ENCODE results near the gene PPARA. TPM values are rescaled to one million over a fixed set of nuclear protein-coding genes. Genes with fewer than 3 reads are reported as not detected.

The PPARA gene
- total and polyA plus RNA-seq, 2 of the 4 experiments (the other 2 are of a cell fraction) = 3.1 to 7.0 TPM

DNA sequence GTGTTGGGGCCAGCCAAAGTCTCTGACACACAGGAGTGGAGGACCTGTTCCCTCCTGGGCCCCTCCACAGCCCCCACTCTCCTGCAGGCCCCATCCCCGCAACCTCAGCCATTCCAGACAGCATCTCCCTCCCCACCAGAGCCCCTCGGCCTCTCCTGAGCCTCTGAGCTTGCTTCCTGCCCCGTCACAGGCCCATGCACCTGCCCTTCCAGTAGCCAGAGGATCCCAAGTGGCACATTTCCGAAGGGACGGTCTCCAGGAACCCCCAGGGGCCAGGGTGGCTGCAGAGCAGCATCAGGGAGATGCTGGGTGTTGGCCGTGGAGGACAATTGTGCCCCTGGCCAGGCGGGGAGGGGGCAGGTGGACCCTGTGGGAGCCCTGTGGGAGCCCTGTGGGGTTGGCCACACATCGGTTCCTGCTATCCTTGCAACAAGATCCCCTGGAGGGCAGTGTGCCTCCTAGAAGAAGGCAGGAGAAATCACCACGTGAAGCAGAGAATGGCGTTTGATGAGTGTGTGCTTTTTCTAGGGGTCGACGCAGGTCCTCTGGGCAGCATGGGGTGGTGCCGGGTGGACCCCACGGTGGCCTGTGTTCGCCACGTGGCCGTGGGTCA lies 45.3 kb upstream of the PPARA start:
- no peak overlapping the region for H3K9ac ChIP-seq (ENCODE audit: low read depth, low read length)
- H2AK9ac ChIP-seq (replicated peaks; ENCODE audit: low read depth, low read length, poor library complexity) = peak overlapping the region; percentile 55
- WGBS, 2 experiments (ENCODE audit: extremely low coverage in 2 of 2, insufficient read length in 1 of 2) = 90% methylated on average over 4 of the region's 17 CpGs; no CpG with 5 or more reads in 1 of the 2 experiments
- no peaks in the 10 kb centered on the region for H3K9me3 ChIP-seq (ENCODE audit: control insufficient read depth, insufficient read depth, low read length)
- H2AFZ ChIP-seq (replicated peaks; ENCODE audit: low read length, poor library complexity) = no peak overlapping the region
- no peak overlapping the region for H3K4me3 ChIP-seq (ENCODE audit: insufficient read depth, low read depth, low read length)
- H2BK120ac ChIP-seq (ENCODE audit: low read depth, low read length) = no peak overlapping the region
- no peak overlapping the region for H2BK15ac ChIP-seq (ENCODE audit: low read depth, low read length)
- dilution Hi-C loops (cut with HindIII; ENCODE audit: low sequenced_read_pairs, unreplicated experiment) (no loop called here), in situ Hi-C loops (cut with MboI; ENCODE audit: low sequenced_read_pairs) (no loop called here), intact Hi-C loops (cut with micrococcal nuclease) (no loop called here)
- H4K91ac ChIP-seq (ENCODE audit: insufficient read depth, low read depth, low read length) = no peak overlapping the region
- no peak overlapping the region for H3K27ac ChIP-seq (ENCODE audit: insufficient read depth, low read length)
- H4K5ac ChIP-seq (ENCODE audit: low read depth, low read length) = no peak overlapping the region
- ChIA-PET POLR2A (ENCODE audit: unreplicated experiment) (no interaction called here), CTCF (no interaction called here)
- no peak overlapping the region for H2BK20ac ChIP-seq (ENCODE audit: low read depth, low read length)
- H3K36me3 ChIP-seq (ENCODE audit: control insufficient read depth, insufficient read depth, low read length) = peaks cover 68% of the 10 kb centered on the region
- peaks cover 31 to 84% of the 10 kb centered on the region in 2 experiments for H3K79me1 ChIP-seq (ENCODE audit: low read depth in 1 of 2, low read length in 2 of 2)
- no peak for DNase-seq
- H3K23ac ChIP-seq (ENCODE audit: low read depth, low read length) = no peak overlapping the region
- H3K4me2 ChIP-seq (ENCODE audit: low read depth, low read length) = no peak overlapping the region
- ATAC-seq (ENCODE audit: low read depth) = no peak
- no peak overlapping the region for H3K14ac ChIP-seq (replicated peaks; ENCODE audit: low read depth, low read length)
- H3K9me1 ChIP-seq (ENCODE audit: insufficient read depth, low read length) = peaks cover 5% of the 10 kb centered on the region; the same call in 1 of the 2 replicates
- no peak overlapping the region for H4K8ac ChIP-seq (ENCODE audit: low read depth in 2 of 2, low read length in 2 of 2)
- no TSS peak for BruUV-seq (replicated peaks)
- no peak overlapping the region for H2BK5ac ChIP-seq (ENCODE audit: low read depth, low read length, poor library complexity, severe bottlenecking)
- peaks cover 37% of the 10 kb centered on the region for H3K4me1 ChIP-seq (ENCODE audit: control insufficient read depth, insufficient read depth, low read length)
- H3K56ac ChIP-seq (ENCODE audit: extremely low read depth, insufficient read depth, low read length) = no peak overlapping the region
- no peaks in the 10 kb centered on the region for H3K27me3 ChIP-seq (ENCODE audit: control insufficient read depth, insufficient read depth, low read length)
- no peak overlapping the region; the same call in 1 of the 2 replicates for H2AK5ac ChIP-seq (ENCODE audit: low read depth, low read length)
- TF ChIP-seq MXI1 (IDR thresholded peaks at IDR 0.05; ENCODE audit: borderline replicate concordance, low read depth, low read length) (no peak), NFE2L2 (IDR thresholded peaks at IDR 0.05; ENCODE audit: low read depth, low read length) (no peak), RFX5 (IDR thresholded peaks at IDR 0.05; ENCODE audit: low read depth, low read length) (no peak), SMC3 (IDR thresholded peaks at IDR 0.05; ENCODE audit: low read depth, low read length) (no peak), POLR2A (IDR thresholded peaks at IDR 0.05; ENCODE audit: low read depth, low read length) (no peak)
- TF ChIP-seq, protein P1, sequence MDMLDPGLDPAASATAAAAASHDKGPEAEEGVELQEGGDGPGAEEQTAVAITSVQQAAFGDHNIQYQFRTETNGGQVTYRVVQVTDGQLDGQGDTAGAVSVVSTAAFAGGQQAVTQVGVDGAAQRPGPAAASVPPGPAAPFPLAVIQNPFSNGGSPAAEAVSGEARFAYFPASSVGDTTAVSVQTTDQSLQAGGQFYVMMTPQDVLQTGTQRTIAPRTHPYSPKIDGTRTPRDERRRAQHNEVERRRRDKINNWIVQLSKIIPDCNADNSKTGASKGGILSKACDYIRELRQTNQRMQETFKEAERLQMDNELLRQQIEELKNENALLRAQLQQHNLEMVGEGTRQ (IDR thresholded peaks at IDR 0.05; ENCODE audit: low read depth, low read length) = no peak
- no peak overlapping the region; the same call in 1 of the 2 replicates for H3K4ac ChIP-seq (ENCODE audit: low read depth, low read length)
- H3K18ac ChIP-seq (ENCODE audit: low read depth, low read length) = no peak overlapping the region
- H4K20me1 ChIP-seq (ENCODE audit: insufficient read depth, low read length) = peaks cover 44% of the 10 kb centered on the region

Measured in IMR-90 (cell line).